Measurements from ENCODE around the gene RBM15. TPM values are rescaled to one million over a fixed set of nuclear protein-coding genes. Genes with fewer than 3 reads are reported as not detected.

Gene RBM15
- total RNA-seq, 2 donors from 2014 or later: 27.3 to 53.5 TPM

GRCh38 chr1:110348771-110349170, 9.6 kb downstream of the RBM15 start:
- H3K36me3 ChIP-seq: peaks cover 9% of the 10 kb centered on the region
- H3K27me3 ChIP-seq (replicated peaks; ENCODE audit: insufficient read depth): no peaks in the 10 kb centered on the region
- DNase-seq (ENCODE audit: low spot score): no peak
- H3K4me3 ChIP-seq: no peak overlapping the region
- H3K9me3 ChIP-seq: no peaks in the 10 kb centered on the region
- TF ChIP-seq CTCF (IDR thresholded peaks at IDR 0.05): no peak
- no peak for ATAC-seq (ENCODE audit: insufficient number of reproducible peaks, low FRiP score, low read depth)
- peaks cover 39 to 62% of the 10 kb centered on the region in 2 donors for H3K4me1 ChIP-seq (ENCODE audit: control insufficient read depth in 1 of 2, low read depth in 2 of 2)
- H3K27ac ChIP-seq: no peak overlapping the region

DNA sequence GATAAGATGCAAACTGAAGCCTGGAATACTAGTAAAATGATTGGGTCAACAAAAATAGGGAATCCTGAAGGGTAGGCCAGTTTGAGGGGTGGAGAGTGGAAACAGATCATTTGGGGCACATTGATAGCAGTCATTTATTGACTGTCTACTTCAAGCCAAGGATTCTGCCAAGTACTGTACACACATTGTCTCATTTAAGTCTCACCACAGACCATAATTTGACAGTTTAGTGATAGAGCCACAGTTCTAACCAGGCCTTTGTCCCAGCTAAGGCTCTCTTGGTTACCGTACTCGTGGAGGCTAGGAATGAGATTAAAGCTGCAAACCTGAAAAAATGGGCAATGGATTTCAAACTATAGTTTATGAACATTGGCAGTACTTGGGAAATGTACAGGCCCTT, 11.2 kb downstream of the RBM15 start:
- Histone ChIP-seq H3K27me3 (replicated peaks; ENCODE audit: insufficient read depth) (no peaks in the 10 kb centered on the region), H3K27ac (no peak overlapping the region), H3K4me1 (ENCODE audit: control insufficient read depth in 1 of 2, low read depth in 2 of 2) (peaks cover 31 to 48% of the 10 kb centered on the region in 2 donors), H3K9me3 (no peaks in the 10 kb centered on the region), H3K4me3 (no peak overlapping the region), H3K36me3 (peaks cover 9% of the 10 kb centered on the region)
- TF ChIP-seq CTCF (IDR thresholded peaks at IDR 0.05): no peak
- ATAC-seq (ENCODE audit: insufficient number of reproducible peaks, low FRiP score, low read depth) (no peak), DNase-seq (ENCODE audit: low spot score) (no peak)

- Histone ChIP-seq H3K9me3 (no peaks in the 10 kb centered on the region), H3K27me3 (replicated peaks; ENCODE audit: insufficient read depth) (no peaks in the 10 kb centered on the region), H3K36me3 (no peaks in the 10 kb centered on the region), H3K4me3 (no peak overlapping the region), H3K4me1 (ENCODE audit: control insufficient read depth in 1 of 2, low read depth in 2 of 2) (peaks cover 1 to 18% of the 10 kb centered on the region in 2 donors), H3K27ac (no peak overlapping the region)
- TF ChIP-seq CTCF (IDR thresholded peaks at IDR 0.05): no peak
- ATAC-seq (ENCODE audit: insufficient number of reproducible peaks, low FRiP score, low read depth) (no peak), DNase-seq (ENCODE audit: low spot score) (no peak)
Observed at GRCh38 chr1:110355321-110355720, 16.1 kb downstream of the RBM15 start.

- no peak for DNase-seq (ENCODE audit: low spot score)
- Histone ChIP-seq H3K27ac (no peak overlapping the region), H3K27me3 (replicated peaks; ENCODE audit: insufficient read depth) (no peaks in the 10 kb centered on the region), H3K9me3 (no peaks in the 10 kb centered on the region), H3K36me3 (no peaks in the 10 kb centered on the region), H3K4me3 (no peak overlapping the region), H3K4me1 (ENCODE audit: control insufficient read depth in 1 of 2, low read depth in 2 of 2) (peaks cover 0 to 12% of the 10 kb centered on the region in 2 donors)
- no peak for TF ChIP-seq CTCF (IDR thresholded peaks at IDR 0.05)
- ATAC-seq (ENCODE audit: insufficient number of reproducible peaks, low FRiP score, low read depth): no peak
Observed at GRCh38 chr1:110356379-110356778, 17.2 kb downstream of the RBM15 start.

- Histone ChIP-seq H3K4me3 (no peak overlapping the region), H3K4me1 (ENCODE audit: control insufficient read depth in 1 of 2, low read depth in 2 of 2) (peaks cover 0 to 11% of the 10 kb centered on the region in 2 donors), H3K27ac (no peak overlapping the region), H3K36me3 (no peaks in the 10 kb centered on the region), H3K9me3 (no peaks in the 10 kb centered on the region), H3K27me3 (replicated peaks; ENCODE audit: insufficient read depth) (no peaks in the 10 kb centered on the region)
- no peak for TF ChIP-seq CTCF (IDR thresholded peaks at IDR 0.05)
- ATAC-seq (ENCODE audit: insufficient number of reproducible peaks, low FRiP score, low read depth): no peak
- no peak for DNase-seq (ENCODE audit: low spot score)
Observed at GRCh38 chr1:110360431-110360830, 21.3 kb downstream of the RBM15 start.
